Panc1 (cell line): ENCODE measurements around the gene ZDHHC19.
"Not testable (repeated sequence)": the region's sequence is repeated elsewhere in the genome, so short reads cannot be mapped to it uniquely, and the experiment has no call there.

Experiments used
- CTCF ChIP-seq: fragments of 450-650 bp; IDR thresholded peaks from 2 replicates; pipeline ENCODE4 v1.5.1; 2017; ENCODE audit warnings: mild to moderate bottlenecking
- POLR2AphosphoS5 ChIP-seq: IDR thresholded peaks from 2 replicates; pipeline ENCODE4 v1.6.1; 2012; ENCODE audit warnings: mild to moderate bottlenecking, low read depth, low read length, moderate library complexity
- REST ChIP-seq, 2 experiments: IDR thresholded peaks; 2 replicates each; pipeline ENCODE4 v1.6.1; 2011 to 2012; ENCODE audit warnings: low read depth in 2 of 2, control low read depth in 1 of 2, low read length in 1 of 2, mild to moderate bottlenecking in 1 of 2, moderate library complexity in 1 of 2; ENCODE audit not compliant: insufficient read depth in 1 of 2
- SIN3A ChIP-seq: IDR thresholded peaks from 2 replicates; pipeline ENCODE4 v1.6.1; 2012; ENCODE audit warnings: low read depth, mild to moderate bottlenecking, low read length, moderate library complexity, borderline replicate concordance; ENCODE audit not compliant: insufficient read depth

GRCh38 chr3:196205442-196206205 is 5.6 kb downstream of the ZDHHC19 start:
- not testable (repeated sequence) for TF ChIP-seq CTCF; REST (IDR thresholded peaks at IDR 0.05; ENCODE audit: insufficient read depth in 1 of 2, low read depth in 2 of 2, low read length in 1 of 2); POLR2AphosphoS5; SIN3A
